ENCODE measurements around the gene ESYT2. TPM values are rescaled to one million over a fixed set of nuclear protein-coding genes. Genes with fewer than 3 reads are reported as not detected.

The ESYT2 gene
- total RNA-seq, 1 experiment from 2014 or later, result 68.2 TPM

GRCh38 chr7:158720112-158720511, 109.2 kb downstream of the ESYT2 start:
- no peaks in the 10 kb centered on the region for H3K9me3 ChIP-seq (ENCODE audit: control insufficient read depth in 1 of 2, insufficient read depth in 1 of 2, low read depth in 1 of 2, low read length in 2 of 2)
- H3K27me3 ChIP-seq (ENCODE audit: insufficient read depth, low read length), result peaks cover 20% of the 10 kb centered on the region; the same call in 1 of the 2 replicates
- no peaks in the 10 kb centered on the region; a peak in 1 of 4 replicates for H3K36me3 ChIP-seq (ENCODE audit: control insufficient read depth in 1 of 2, insufficient read depth in 2 of 2, low read length in 2 of 2)
- CTCF ChIA-PET, result no interaction called here
- no peaks in the 10 kb centered on the region for H3K4me1 ChIP-seq (ENCODE audit: control insufficient read depth in 1 of 2, insufficient read depth in 2 of 2, low read length in 2 of 2)
- H2AFZ ChIP-seq (ENCODE audit: low read depth, low read length, poor library complexity, severe bottlenecking), result no peak overlapping the region
- H3K27ac ChIP-seq (ENCODE audit: low read depth, low read length), result no peak overlapping the region
- H3K4me2 ChIP-seq (ENCODE audit: low read length), result no peak overlapping the region
- ATAC-seq (no peak), DNase-seq (ENCODE audit: low read depth, low spot score) (no peak)
- no TSS peak for BruUV-seq (replicated peaks)
- intact Hi-C loops (cut with micrococcal nuclease), result no loop called here
- no peak overlapping the region for H3K9ac ChIP-seq (ENCODE audit: low read length)
- H3K4me3 ChIP-seq (replicated peaks in 1 of 2; ENCODE audit: low read depth in 1 of 2, low read length in 2 of 2), result no peak overlapping the region
- no peaks in the 10 kb centered on the region for H3K79me2 ChIP-seq (ENCODE audit: insufficient read depth, low read length)
- no peaks in the 10 kb centered on the region for H4K20me1 ChIP-seq (ENCODE audit: insufficient read depth)
- POLR2A ChIA-PET, result no interaction called here
- TF ChIP-seq, protein P1, sequence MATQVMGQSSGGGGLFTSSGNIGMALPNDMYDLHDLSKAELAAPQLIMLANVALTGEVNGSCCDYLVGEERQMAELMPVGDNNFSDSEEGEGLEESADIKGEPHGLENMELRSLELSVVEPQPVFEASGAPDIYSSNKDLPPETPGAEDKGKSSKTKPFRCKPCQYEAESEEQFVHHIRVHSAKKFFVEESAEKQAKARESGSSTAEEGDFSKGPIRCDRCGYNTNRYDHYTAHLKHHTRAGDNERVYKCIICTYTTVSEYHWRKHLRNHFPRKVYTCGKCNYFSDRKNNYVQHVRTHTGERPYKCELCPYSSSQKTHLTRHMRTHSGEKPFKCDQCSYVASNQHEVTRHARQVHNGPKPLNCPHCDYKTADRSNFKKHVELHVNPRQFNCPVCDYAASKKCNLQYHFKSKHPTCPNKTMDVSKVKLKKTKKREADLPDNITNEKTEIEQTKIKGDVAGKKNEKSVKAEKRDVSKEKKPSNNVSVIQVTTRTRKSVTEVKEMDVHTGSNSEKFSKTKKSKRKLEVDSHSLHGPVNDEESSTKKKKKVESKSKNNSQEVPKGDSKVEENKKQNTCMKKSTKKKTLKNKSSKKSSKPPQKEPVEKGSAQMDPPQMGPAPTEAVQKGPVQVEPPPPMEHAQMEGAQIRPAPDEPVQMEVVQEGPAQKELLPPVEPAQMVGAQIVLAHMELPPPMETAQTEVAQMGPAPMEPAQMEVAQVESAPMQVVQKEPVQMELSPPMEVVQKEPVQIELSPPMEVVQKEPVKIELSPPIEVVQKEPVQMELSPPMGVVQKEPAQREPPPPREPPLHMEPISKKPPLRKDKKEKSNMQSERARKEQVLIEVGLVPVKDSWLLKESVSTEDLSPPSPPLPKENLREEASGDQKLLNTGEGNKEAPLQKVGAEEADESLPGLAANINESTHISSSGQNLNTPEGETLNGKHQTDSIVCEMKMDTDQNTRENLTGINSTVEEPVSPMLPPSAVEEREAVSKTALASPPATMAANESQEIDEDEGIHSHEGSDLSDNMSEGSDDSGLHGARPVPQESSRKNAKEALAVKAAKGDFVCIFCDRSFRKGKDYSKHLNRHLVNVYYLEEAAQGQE (IDR thresholded peaks at IDR 0.05; ENCODE audit: low read depth), result no peak
- TF ChIP-seq RAD21 (IDR thresholded peaks at IDR 0.05; ENCODE audit: low read depth) (no peak), POLR2A (IDR thresholded peaks at IDR 0.05; ENCODE audit: borderline replicate concordance, extremely low read depth, insufficient read depth, insufficient read length) (no peak)
- RAD21 ChIA-PET (ENCODE audit: low non-redundant PET in 1 of 2, low total read pairs in 2 of 2, uncharacterized antibody in 2 of 2, unreplicated experiment in 2 of 2), result no interaction called here
- H3K9me2 ChIP-seq (ENCODE audit: insufficient read depth), result no peaks in the 10 kb centered on the region

DNA sequence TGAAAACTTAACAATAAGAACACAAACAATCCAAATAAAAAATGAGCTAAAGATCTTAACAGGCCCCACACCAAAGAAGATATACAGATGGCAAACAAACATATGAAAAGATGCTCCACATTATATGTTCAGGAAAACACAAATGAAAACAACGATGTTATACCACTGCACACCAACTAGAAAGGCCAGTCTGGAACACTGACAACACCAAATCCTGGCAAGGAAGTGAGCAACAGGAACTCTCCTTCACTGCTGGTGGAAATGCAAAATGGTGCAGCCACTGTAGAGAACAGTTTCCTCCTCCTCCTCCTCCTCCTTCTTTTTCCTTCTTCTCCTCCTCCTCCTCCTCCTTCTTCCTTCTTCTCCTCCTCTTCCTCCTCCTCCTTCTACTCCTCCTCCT, 112.5 kb downstream of the ESYT2 start:
- POLR2A ChIA-PET, result no interaction called here
- TF ChIP-seq SP1 (IDR thresholded peaks at IDR 0.05; ENCODE audit: low read depth), result no peak
- TF ChIP-seq ELF1 (IDR thresholded peaks at IDR 0.05; ENCODE audit: borderline replicate concordance, low read depth), result no peak
- no peak for TF ChIP-seq EZH2 (IDR thresholded peaks at IDR 0.05)
- Histone ChIP-seq H3K9ac (ENCODE audit: low read length) (no peak overlapping the region), H3K4me1 (ENCODE audit: control insufficient read depth in 1 of 2, insufficient read depth in 2 of 2, low read length in 2 of 2) (no peaks in the 10 kb centered on the region), H3K9me2 (ENCODE audit: insufficient read depth) (no peaks in the 10 kb centered on the region), H3K36me3 (ENCODE audit: control insufficient read depth in 1 of 2, insufficient read depth in 2 of 2, low read length in 2 of 2) (no peaks in the 10 kb centered on the region; a peak in 1 of 4 replicates), H3K4me3 (replicated peaks in 1 of 2; ENCODE audit: low read depth in 1 of 2, low read length in 2 of 2) (no peak overlapping the region), H3K79me2 (ENCODE audit: insufficient read depth, low read length) (no peaks in the 10 kb centered on the region), H3K4me2 (ENCODE audit: low read length) (no peak overlapping the region), H3K27me3 (ENCODE audit: insufficient read depth, low read length) (peaks cover 20% of the 10 kb centered on the region; the same call in 1 of the 2 replicates), H4K20me1 (ENCODE audit: insufficient read depth) (no peaks in the 10 kb centered on the region), H3K9me3 (ENCODE audit: control insufficient read depth in 1 of 2, insufficient read depth in 1 of 2, low read depth in 1 of 2, low read length in 2 of 2) (no peaks in the 10 kb centered on the region), H3K27ac (ENCODE audit: low read depth, low read length) (no peak overlapping the region), H2AFZ (ENCODE audit: low read depth, low read length, poor library complexity, severe bottlenecking) (no peak overlapping the region)
- intact Hi-C loops (cut with micrococcal nuclease), result no loop called here
- DNase-seq (ENCODE audit: low read depth, low spot score) (no peak), ATAC-seq (no peak)
- RAD21 ChIA-PET (ENCODE audit: low non-redundant PET in 1 of 2, low total read pairs in 2 of 2, uncharacterized antibody in 2 of 2, unreplicated experiment in 2 of 2), result no interaction called here
- CTCF ChIA-PET, result no interaction called here
- BruUV-seq (replicated peaks), result no TSS peak

All from HCT116 (cell line).